ENCODE results near the gene PALD1.

PALD1 gene

GRCh38 chr10:70558871-70559810 lies 80.6 kb downstream of the PALD1 start:
- peak; percentile 58 for DNase-seq

DNA sequence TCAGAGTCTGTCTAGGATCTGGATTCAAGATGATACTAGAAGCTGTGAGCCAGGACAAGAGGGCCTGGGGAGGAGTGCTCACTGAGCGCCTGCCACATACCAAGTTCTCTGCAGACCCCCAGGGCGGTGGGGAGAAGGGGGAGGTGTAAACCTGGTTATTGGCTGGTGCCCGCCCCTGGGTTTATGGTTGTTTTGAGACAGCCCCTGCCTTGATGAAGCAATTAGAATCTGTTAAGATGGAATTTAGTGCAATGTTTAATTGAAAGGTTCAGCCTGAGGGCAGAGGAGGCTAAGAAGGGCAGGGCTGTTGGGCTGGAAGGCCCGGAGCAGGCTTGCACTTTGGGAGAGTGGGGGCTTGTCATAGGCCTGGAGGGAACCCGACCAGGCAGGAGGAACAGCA lies 81.3 kb downstream of the PALD1 start:
- no peak for DNase-seq

- DNase-seq: no peak
These were observed 82.0 kb downstream of the PALD1 start for GRCh38 chr10:70560511-70560941.

DNA sequence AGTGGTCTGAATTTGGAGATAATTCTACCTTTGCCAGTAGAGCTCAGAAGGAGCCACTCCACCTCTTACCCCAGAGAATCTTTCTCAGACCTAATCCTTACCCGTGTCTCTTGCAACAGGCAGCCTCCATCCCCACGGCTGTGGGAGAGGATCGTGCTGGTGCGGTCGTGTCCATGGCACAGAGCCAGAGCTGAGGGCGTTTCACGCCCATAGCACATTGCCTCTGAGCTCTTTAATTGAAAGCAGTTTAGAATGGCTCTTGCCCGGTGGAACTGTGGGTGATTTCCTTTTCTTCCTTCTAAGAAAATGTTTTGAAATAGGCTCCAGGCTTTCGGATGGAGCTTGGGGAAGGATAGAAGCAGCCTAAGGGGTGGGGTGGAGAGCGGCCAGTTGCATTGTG lies 82.5 kb downstream of the PALD1 start:
- peak; percentile 66 for DNase-seq

GRCh38 chr10:70561558-70561957 lies 83.0 kb downstream of the PALD1 start:
- no peak for DNase-seq

DNA sequence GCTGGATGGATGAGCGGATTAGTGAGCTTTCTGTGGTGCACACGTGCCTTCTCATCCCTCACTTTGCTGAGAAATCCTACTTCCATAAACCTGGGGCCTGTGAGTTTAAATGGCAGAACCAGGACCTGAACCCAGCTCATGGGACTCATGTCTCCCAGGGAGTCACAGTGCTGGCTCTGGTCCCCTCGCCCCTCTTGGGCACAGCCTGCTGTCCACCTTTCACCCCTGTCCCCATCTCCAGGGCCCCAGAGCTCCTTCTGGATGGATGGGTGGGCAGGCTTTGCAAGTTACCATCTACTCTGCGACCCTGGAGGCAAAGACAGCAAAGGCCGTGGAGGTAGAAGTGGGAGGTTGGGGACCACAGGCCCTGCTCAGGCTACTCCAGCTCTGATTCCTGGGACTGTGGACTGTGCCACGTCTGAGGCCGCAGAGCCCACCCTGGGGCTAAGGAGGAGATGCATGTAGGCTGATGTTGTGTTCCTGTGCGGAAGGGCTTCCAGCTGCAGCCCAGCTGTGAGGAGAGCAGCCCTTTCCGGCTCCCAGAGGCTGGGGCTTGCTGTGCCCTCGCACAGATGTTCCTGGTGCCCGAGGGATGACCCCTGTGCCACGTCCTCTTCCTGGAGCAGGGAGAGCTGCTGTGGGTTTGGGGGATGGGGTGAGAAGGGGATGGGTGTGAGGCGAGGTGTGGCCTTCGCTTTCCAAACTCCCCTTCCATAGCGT lies 83.6 kb downstream of the PALD1 start:
- DNase-seq: peak; percentile 54

DNA sequence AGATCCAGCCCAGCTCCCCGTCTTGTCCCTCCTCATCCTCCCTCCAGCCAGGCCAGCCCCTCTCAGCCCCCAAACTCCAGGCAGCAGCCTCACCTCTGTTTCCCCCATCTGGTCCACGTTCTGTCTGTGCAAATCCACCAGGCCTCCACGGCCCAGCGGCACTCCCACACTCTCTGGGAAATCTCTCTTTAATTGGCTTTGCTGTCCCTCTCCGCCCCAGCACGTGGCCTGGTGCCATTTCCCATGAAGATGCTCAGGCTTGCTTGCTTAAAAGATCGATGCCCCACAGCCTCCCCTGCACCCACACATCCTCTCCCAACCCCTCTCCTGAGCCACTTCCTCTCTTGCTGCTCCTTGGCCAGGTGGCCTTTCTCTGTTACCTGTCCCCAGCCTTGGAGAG lies 84.7 kb downstream of the PALD1 start:
- no peak for DNase-seq

DNA sequence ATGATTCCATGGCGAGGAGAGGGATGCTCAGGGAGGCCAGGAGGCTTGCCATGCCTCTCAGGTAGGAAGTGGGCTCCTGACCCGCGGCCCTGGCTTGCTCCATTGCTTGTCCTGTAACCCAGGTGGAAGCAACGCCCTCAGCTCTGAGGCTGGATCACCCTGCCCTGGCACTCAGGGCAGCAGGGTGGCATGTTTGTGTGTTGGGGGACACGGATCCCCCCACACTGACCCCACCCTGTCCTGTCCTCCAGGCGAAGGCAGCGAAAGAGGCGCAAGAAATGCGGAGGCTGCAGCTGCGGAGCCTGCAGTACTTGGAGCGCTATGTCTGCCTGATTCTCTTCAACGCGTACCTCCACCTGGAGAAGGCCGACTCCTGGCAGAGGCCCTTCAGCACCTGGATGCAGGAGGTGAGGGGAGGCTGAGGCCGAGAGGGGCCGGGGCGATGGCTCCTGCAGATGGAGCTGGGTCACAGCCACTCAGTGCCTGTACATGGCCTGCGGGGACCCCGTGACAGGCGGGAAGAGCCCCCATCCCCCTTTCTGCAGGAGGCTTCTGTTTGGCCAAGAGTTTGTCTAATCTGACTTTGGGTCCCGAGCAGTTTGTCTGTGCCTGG lies 85.7 kb downstream of the PALD1 start:
- DNase-seq: no peak

GRCh38 chr10:70564901-70565351 lies 86.4 kb downstream of the PALD1 start:
- no peak for DNase-seq

- no peak for DNase-seq
These were observed 87.3 kb downstream of the PALD1 start for GRCh38 chr10:70565556-70566514.

DNA sequence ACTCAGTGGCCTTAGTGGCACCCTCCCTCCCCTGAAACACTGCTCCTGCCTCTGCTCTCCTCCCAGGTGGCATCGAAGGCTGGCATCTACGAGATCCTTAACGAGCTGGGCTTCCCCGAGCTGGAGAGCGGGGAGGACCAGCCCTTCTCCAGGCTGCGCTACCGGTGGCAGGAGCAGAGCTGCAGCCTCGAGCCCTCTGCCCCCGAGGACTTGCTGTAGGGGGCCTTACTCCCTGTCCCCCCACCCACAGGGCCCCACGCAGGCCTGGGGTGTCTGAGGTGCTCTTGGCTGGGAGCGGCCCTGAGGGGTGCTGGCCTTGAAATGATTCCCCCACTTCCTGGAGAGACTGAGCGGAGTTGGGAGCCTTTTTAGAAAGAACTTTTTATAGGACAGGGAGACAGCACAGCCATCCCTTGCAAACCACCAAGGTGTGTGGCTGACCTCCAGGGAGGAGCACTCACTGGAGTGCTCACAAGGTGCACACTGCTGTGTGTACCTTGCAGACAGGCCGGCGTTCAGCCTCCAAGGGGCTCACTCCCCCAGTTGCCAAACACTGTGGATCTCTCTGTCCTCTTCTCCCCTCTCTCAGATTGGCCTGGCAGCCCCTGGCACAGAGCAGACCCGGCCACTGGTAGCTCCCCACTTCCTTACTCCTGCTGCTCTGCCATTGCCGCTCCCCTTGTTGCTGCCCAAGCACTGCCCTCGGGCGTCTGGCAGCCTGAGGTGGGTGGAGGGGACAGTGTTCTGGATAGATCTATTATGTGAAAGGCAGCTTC lies 88.1 kb downstream of the PALD1 start:
- no peak for DNase-seq

GRCh38 chr10:70567603-70568002 lies 89.0 kb downstream of the PALD1 start:
- DNase-seq: no peak

DNA sequence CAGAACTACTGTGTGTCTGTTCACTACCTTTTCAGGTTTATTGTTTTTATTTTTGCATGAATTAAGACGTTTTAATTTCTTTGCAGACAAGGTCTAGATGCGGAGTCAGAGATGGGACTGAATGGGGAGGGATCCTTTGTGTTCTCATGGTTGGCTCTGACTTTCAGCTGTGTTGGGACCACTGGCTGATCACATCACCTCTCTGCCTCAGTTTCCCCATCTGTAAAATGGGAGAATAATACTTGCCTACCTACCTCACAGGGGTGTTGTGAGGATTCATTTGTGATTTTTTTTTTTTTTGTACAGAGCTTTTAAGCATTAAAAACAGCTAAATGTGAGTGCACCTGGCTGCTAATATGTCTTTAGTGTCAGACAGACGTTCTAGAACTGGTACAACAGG lies 89.5 kb downstream of the PALD1 start:
- DNase-seq: no peak

DNA sequence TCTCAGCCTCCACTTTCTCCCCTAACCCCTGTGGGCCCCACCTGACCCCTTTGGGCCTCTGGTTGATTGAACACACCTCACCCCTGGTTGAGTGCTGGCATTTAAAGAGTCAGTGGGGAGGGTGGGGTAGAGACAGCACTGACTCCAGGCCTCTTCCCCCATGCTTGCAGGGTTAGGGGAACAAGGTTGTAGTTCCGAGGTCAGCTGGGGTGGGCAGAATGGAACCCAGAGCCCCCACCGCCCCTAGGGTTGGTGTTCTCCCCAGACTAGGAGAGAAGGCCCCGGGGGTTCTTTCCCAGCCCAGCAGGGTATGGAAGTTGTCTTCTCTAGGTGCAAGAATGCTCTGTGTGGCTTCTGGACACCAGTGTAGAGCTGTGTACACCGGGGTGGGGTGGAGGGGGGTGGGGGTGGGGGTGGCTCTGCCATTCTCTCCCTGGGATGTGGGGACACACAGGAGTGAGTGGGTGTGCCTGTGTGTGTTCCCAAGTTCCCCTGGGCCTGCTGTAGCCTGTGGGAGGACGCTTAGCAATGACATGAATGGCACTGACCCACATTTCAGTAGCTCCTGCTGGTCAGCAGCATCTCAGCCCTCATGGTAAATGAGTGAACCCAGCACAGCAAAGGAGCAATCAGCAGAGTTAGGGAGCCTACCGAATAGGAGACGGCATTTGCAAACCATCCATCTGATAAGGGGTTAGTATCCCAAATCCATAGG lies 90.4 kb downstream of the PALD1 start:
- peak; percentile 56 for DNase-seq

GRCh38 chr10:70571236-70571635 lies 92.7 kb downstream of the PALD1 start:
- DNase-seq: no peak

GRCh38 chr10:70571636-70572439 lies 93.3 kb downstream of the PALD1 start:
- DNase-seq: no peak

DNA sequence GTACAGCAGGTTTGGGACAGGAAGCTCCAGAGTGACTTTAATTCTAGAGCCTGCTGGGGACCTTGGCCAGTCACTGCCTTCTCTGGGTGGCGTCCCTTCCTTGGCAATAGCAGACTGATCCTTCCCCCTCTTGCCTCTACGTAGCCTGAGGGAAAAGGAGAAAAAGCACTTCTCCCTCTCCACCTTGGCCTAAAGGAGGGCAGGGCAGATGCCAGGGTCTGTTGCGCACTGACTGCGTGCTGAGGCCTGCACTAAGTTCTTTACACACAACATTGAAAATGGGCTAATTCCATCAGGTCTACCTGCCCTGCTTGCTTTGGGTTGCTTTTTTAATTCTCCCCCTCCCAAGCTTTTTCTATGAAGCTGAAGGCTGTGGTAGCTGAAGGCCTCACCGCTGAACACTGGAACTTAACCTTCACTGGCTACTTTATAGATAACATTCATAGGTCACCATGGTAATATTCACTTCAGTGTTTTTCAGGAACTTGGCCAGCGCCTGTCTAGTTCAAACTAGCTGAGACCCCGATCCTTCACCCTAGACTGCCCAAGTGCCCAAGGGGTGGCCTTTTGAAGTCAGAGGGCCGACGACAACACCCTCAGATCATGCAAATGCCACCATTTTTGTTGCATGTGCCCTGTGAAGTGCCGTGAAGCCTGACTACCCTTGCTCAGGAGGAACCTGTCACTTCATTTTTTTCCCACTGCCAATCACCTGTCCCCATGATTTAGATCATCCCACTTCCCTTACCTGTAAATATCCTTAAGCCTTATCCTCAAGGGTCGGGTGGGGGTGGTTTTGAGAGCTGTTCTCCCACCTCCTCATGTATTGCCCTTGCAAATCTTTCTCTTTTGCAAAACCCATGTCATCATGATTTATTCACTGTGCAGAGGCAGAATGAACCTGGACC lies 95.3 kb downstream of the PALD1 start:
- no peak for DNase-seq

DNA sequence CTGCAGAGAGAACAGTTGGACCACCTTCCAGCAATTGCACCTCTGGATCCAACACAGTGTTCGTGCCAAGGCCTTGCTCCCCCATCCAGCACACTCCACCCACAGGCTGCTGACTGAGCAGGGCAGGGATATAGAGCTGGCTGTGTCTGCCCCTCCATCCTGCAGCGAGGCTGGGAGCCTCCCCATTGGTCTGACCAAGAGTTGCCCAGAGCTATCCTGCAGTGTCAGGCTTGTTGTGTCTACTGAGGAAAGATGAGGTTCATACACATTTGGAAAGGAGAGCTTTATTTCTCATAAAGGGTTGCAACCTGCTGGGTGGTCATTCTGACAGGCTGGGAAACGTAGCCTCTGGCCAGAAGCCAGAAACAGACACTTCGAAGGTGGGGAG lies 96.9 kb downstream of the PALD1 start:
- DNase-seq: no peak

All from eye (tissue), 1 donor.